Measurements from ENCODE around the gene IQCM. TPM values are rescaled to one million over a fixed set of nuclear protein-coding genes. Genes with fewer than 3 reads are reported as not detected.

The IQCM gene
- total RNA-seq, 1 donor from 2014 or later, result not detected

- intact Hi-C loops (cut with DNase I), result no loop called here
- no peak for DNase-seq (ENCODE audit: low spot score)
Measured at GRCh38 chr4:149784018-149784417, 31.6 kb downstream of the IQCM start.

GRCh38 chr4:149781150-149781549 is 34.5 kb downstream of the IQCM start:
- intact Hi-C loops (cut with DNase I), result no loop called here
- DNase-seq (ENCODE audit: low spot score), result no peak

- intact Hi-C loops (cut with DNase I), result no loop called here
- DNase-seq (ENCODE audit: low spot score), result no peak
Measured at GRCh38 chr4:149768477-149768876, 47.2 kb downstream of the IQCM start.

- no peak for DNase-seq (ENCODE audit: low spot score)
- intact Hi-C loops (cut with DNase I), result no loop called here
Measured at GRCh38 chr4:149766135-149766534, 49.5 kb downstream of the IQCM start.

- DNase-seq (ENCODE audit: low spot score), result no peak
- intact Hi-C loops (cut with DNase I), result no loop called here
Measured at GRCh38 chr4:149765630-149766029, 50.0 kb downstream of the IQCM start.

- intact Hi-C loops (cut with DNase I), result no loop called here
Measured at GRCh38 chr4:149755969-149756368, 59.7 kb downstream of the IQCM start.

GRCh38 chr4:149754526-149754925 is 61.1 kb downstream of the IQCM start:
- no peak for DNase-seq (ENCODE audit: low spot score)
- intact Hi-C loops (cut with DNase I), result no loop called here

More at GRCh38 chr4:149755969-149756368, 59.7 kb downstream of the IQCM start:
- no peak for DNase-seq (ENCODE audit: low spot score)

GRCh38 chr4:149752729-149753128 is 62.9 kb downstream of the IQCM start:
- no peak for DNase-seq (ENCODE audit: low spot score)
- intact Hi-C loops (cut with DNase I), result no loop called here

- no peak for DNase-seq (ENCODE audit: low spot score)
- intact Hi-C loops (cut with DNase I), result no loop called here
Measured at GRCh38 chr4:149751174-149751573, 64.5 kb downstream of the IQCM start.

GRCh38 chr4:149749784-149750183 is 65.9 kb downstream of the IQCM start:
- intact Hi-C loops (cut with DNase I), result no loop called here

GRCh38 chr4:149747646-149748045 is 68.0 kb downstream of the IQCM start:
- intact Hi-C loops (cut with DNase I), result no loop called here
- no peak for DNase-seq (ENCODE audit: low spot score)

More at GRCh38 chr4:149749784-149750183, 65.9 kb downstream of the IQCM start:
- no peak for DNase-seq (ENCODE audit: low spot score)

- intact Hi-C loops (cut with DNase I), result no loop called here
Measured at GRCh38 chr4:149746276-149746675, 69.4 kb downstream of the IQCM start.

GRCh38 chr4:149741186-149741831 is 74.3 kb downstream of the IQCM start:
- intact Hi-C loops (cut with DNase I), result no loop called here
- no peak for DNase-seq (ENCODE audit: low spot score)

More at GRCh38 chr4:149746276-149746675, 69.4 kb downstream of the IQCM start:
- no peak for DNase-seq (ENCODE audit: low spot score)

- intact Hi-C loops (cut with DNase I), result no loop called here
- no peak for DNase-seq (ENCODE audit: low spot score)
Measured at GRCh38 chr4:149738156-149738555, 77.5 kb downstream of the IQCM start.

- intact Hi-C loops (cut with DNase I), result no loop called here
- DNase-seq (ENCODE audit: low spot score), result no peak
Measured at GRCh38 chr4:149735796-149736195, 79.8 kb downstream of the IQCM start.

GRCh38 chr4:149728444-149728843 is 87.2 kb downstream of the IQCM start:
- intact Hi-C loops (cut with DNase I), result no loop called here
- DNase-seq (ENCODE audit: low spot score), result no peak

GRCh38 chr4:149727663-149728062 is 88.0 kb downstream of the IQCM start:
- no peak for DNase-seq (ENCODE audit: low spot score)
- intact Hi-C loops (cut with DNase I), result no loop called here

GRCh38 chr4:149723065-149723464 is 92.6 kb downstream of the IQCM start:
- intact Hi-C loops (cut with DNase I), result no loop called here
- DNase-seq (ENCODE audit: low spot score), result no peak

- intact Hi-C loops (cut with DNase I), result no loop called here
- no peak for DNase-seq (ENCODE audit: low spot score)
Measured at GRCh38 chr4:149719806-149720205, 95.8 kb downstream of the IQCM start.

- intact Hi-C loops (cut with DNase I), result no loop called here
- DNase-seq (ENCODE audit: low spot score), result no peak
Measured at GRCh38 chr4:149719357-149719756, 96.3 kb downstream of the IQCM start.

GRCh38 chr4:149718500-149718899 is 97.1 kb downstream of the IQCM start:
- DNase-seq (ENCODE audit: low spot score), result no peak
- intact Hi-C loops (cut with DNase I), result no loop called here

GRCh38 chr4:149716728-149717127 is 98.9 kb downstream of the IQCM start:
- no peak for DNase-seq (ENCODE audit: low spot score)
- intact Hi-C loops (cut with DNase I), result no loop called here

Data from cardiac septum (tissue), 1 donor.